ENCODE results near the gene ZNF121. TPM values are rescaled to one million over a fixed set of nuclear protein-coding genes. Genes with fewer than 3 reads are reported as not detected.
A peak's percentile ranks its signal among the peaks of the same experiment; 100 is the strongest.

ZNF121 gene
- total and polyA plus RNA-seq, 8 donors: 5.4 to 17.4 (median 10.5) TPM

- H3K9me3 ChIP-seq: no peaks in the 10 kb centered on the region
- peaks cover 5 to 13% (median 5%) of the 10 kb centered on the region in 3 donors for H3K4me1 ChIP-seq
- H3K36me3 ChIP-seq: peaks cover 8 to 36% (median 28%) of the 10 kb centered on the region in 3 donors
- WGBS, 2 donors: 0 to 1% methylated on average over 16 of the region's 16 CpGs
- H3K27me3 ChIP-seq: no peaks in the 10 kb centered on the region
- ATAC-seq (peak in 3 of 4 donors; percentile 53 to 66 (median 66)), FAIRE-seq (no peak), DNase-seq (no peak)
- intact Hi-C loops (cut with DNase I): no loop called here
- peak overlapping the region; percentile 86 to 97 (median 90) for H3K27ac ChIP-seq
- TF ChIP-seq, protein P1, sequence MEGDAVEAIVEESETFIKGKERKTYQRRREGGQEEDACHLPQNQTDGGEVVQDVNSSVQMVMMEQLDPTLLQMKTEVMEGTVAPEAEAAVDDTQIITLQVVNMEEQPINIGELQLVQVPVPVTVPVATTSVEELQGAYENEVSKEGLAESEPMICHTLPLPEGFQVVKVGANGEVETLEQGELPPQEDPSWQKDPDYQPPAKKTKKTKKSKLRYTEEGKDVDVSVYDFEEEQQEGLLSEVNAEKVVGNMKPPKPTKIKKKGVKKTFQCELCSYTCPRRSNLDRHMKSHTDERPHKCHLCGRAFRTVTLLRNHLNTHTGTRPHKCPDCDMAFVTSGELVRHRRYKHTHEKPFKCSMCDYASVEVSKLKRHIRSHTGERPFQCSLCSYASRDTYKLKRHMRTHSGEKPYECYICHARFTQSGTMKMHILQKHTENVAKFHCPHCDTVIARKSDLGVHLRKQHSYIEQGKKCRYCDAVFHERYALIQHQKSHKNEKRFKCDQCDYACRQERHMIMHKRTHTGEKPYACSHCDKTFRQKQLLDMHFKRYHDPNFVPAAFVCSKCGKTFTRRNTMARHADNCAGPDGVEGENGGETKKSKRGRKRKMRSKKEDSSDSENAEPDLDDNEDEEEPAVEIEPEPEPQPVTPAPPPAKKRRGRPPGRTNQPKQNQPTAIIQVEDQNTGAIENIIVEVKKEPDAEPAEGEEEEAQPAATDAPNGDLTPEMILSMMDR (IDR thresholded peaks at IDR 0.05): no peak
- H3K4me3 ChIP-seq: peak overlapping the region; percentile 43 to 92 (median 84)
These were observed 36.5 kb upstream of the ZNF121 start for GRCh38 chr19:9620842-9621155.

DNA sequence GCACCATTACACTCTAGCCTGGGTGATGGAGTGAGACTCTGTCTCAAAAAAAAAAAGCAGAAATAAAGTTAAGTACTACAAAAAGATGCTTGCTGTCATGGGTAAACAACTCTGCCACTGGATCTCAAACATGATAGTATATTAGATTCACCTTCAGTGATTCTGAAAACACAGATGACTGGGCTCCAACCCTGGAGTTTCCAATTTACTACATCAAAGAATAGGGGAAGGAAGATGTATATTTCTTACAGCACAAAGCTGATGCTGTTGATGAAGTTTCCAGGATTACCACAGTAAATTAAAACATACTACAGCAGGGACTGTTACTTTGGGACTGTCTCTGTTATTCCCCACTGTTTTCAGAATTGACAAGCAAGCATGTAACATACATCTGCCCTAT, 31.5 kb upstream of the ZNF121 start:
- DNase-seq: no peak
- H3K36me3 ChIP-seq: peaks cover 43 to 86% (median 67%) of the 10 kb centered on the region in 3 donors
- ATAC-seq: no peak
- H3K9me3 ChIP-seq: no peaks in the 10 kb centered on the region
- no peak overlapping the region for H3K27ac ChIP-seq
- peaks cover 5 to 6% (median 5%) of the 10 kb centered on the region in 3 donors for H3K4me1 ChIP-seq
- H3K27me3 ChIP-seq: no peaks in the 10 kb centered on the region
- intact Hi-C loops (cut with DNase I): no loop called here
- TF ChIP-seq, protein P1 (IDR thresholded peaks at IDR 0.05): no peak
- H3K4me3 ChIP-seq: no peak overlapping the region
- FAIRE-seq: no peak

GRCh38 chr19:9610484-9611113, 26.3 kb upstream of the ZNF121 start:
- Histone ChIP-seq H3K4me1 (no peaks in the 10 kb centered on the region), H3K36me3 (peaks cover 37 to 72% (median 47%) of the 10 kb centered on the region in 3 donors), H3K27me3 (no peaks in the 10 kb centered on the region), H3K27ac (no peak overlapping the region), H3K4me3 (no peak overlapping the region), H3K9me3 (no peaks in the 10 kb centered on the region)
- intact Hi-C loops (cut with DNase I): no loop called here
- ATAC-seq (no peak), DNase-seq (no peak), FAIRE-seq (no peak)
- WGBS, 2 donors: 97 to 100% methylated on average over 2 of the region's 2 CpGs
- TF ChIP-seq, protein P1 (IDR thresholded peaks at IDR 0.05): no peak

DNA sequence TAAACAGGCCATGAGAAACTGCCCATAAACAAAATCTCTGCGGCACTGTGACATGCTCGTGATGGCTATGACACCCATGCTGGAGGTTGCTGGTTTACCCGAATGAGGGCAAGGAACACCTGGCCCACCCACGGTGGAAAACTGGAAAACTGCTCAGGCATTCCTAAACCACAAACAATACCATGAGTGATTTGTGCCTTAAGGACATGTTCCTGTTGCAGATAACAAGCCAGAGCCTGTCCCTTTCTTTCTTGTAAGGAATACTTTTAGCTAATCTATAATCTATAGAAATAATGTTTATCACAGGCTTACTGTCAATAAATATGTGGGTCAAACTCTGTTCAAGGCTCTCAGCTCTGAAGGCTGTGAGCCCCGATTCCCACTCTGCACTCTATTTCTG, 24.6 kb upstream of the ZNF121 start:
- TF ChIP-seq, protein P1 (IDR thresholded peaks at IDR 0.05): no peak
- 95 to 97% methylated on average over 5 of the region's 5 CpGs for WGBS, 2 donors
- peaks cover 32 to 55% (median 39%) of the 10 kb centered on the region in 3 donors for H3K36me3 ChIP-seq
- no peaks in the 10 kb centered on the region for H3K4me1 ChIP-seq
- H3K27ac ChIP-seq: no peak overlapping the region
- H3K9me3 ChIP-seq: no peaks in the 10 kb centered on the region
- H3K27me3 ChIP-seq: no peaks in the 10 kb centered on the region
- intact Hi-C loops (cut with DNase I): no loop called here
- no peak overlapping the region for H3K4me3 ChIP-seq
- ATAC-seq: no peak
- FAIRE-seq: no peak
- DNase-seq: no peak

DNA sequence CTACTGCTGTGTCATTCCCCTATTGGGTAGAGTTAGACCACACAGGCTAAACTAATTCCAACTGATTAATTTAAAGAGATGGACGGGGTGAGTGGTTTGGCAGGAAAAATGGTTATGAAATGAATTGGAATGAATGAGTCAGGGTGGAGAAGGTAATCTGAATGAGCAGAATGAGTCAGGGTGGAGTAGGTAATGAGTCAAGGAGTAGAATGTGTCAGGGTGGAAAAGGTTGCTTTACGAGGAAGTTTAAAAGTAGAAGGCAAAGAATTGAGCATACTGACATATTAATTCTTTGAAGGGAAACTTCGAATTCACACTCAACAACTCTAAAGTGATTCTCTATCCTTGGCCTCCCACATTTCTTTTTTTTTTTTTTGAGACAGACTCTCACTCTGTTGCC, 12.7 kb upstream of the ZNF121 start:
- H3K4me3 ChIP-seq: no peak overlapping the region
- intact Hi-C loops (cut with DNase I): no loop called here
- no peaks in the 10 kb centered on the region for H3K9me3 ChIP-seq
- H3K4me1 ChIP-seq: no peaks in the 10 kb centered on the region
- WGBS, 2 donors: 69 to 85% methylated on average over 3 of the region's 3 CpGs
- H3K27ac ChIP-seq: no peak overlapping the region
- ATAC-seq (no peak), FAIRE-seq (no peak), DNase-seq (no peak)
- no peaks in the 10 kb centered on the region for H3K27me3 ChIP-seq
- no peaks in the 10 kb centered on the region for H3K36me3 ChIP-seq
- TF ChIP-seq, protein P1 (IDR thresholded peaks at IDR 0.05): no peak
